Activated CD4-positive, alpha-beta T cell treated with anti-CD3 and anti-CD28 coated beads for 48 hours (primary cell): Measurements from ENCODE around the gene SDK1.

Source experiments
- DNase-seq: peaks from one replicate; pipeline ENCODE4 v3.0.0-alpha.2; 2020

Gene SDK1

GRCh38 chr7:3965794-3966395 lies 664.8 kb downstream of the SDK1 start:
- no peak for DNase-seq

GRCh38 chr7:3968234-3968633 lies 667.2 kb downstream of the SDK1 start:
- no peak for DNase-seq

GRCh38 chr7:3969286-3969685 lies 668.2 kb downstream of the SDK1 start:
- DNase-seq = no peak

GRCh38 chr7:3971323-3971722 lies 670.3 kb downstream of the SDK1 start:
- no peak for DNase-seq

- no peak for DNase-seq
Observed at GRCh38 chr7:3973264-3973663, 672.2 kb downstream of the SDK1 start.

GRCh38 chr7:3974329-3974728 lies 673.3 kb downstream of the SDK1 start:
- no peak for DNase-seq

- no peak for DNase-seq
Observed at GRCh38 chr7:3975371-3975770, 674.3 kb downstream of the SDK1 start.

GRCh38 chr7:3977391-3977790 lies 676.3 kb downstream of the SDK1 start:
- no peak for DNase-seq

GRCh38 chr7:3978839-3979238 lies 677.8 kb downstream of the SDK1 start:
- no peak for DNase-seq

- no peak for DNase-seq
Observed at GRCh38 chr7:3979611-3980299, 678.7 kb downstream of the SDK1 start.

GRCh38 chr7:3980300-3980643 lies 679.2 kb downstream of the SDK1 start:
- DNase-seq = no peak

GRCh38 chr7:3981281-3981680 lies 680.2 kb downstream of the SDK1 start:
- DNase-seq = no peak

GRCh38 chr7:3984456-3984855 lies 683.4 kb downstream of the SDK1 start:
- no peak for DNase-seq

- no peak for DNase-seq
Observed at GRCh38 chr7:3986927-3987326, 685.9 kb downstream of the SDK1 start.

GRCh38 chr7:3987426-3987927 lies 686.4 kb downstream of the SDK1 start:
- DNase-seq = no peak

- DNase-seq = no peak
Observed at GRCh38 chr7:3989723-3990122, 688.7 kb downstream of the SDK1 start.

GRCh38 chr7:3991731-3992231 lies 690.7 kb downstream of the SDK1 start:
- no peak for DNase-seq

- no peak for DNase-seq
Observed at GRCh38 chr7:3992841-3993240, 691.8 kb downstream of the SDK1 start.

GRCh38 chr7:3994764-3995163 lies 693.7 kb downstream of the SDK1 start:
- DNase-seq = no peak

GRCh38 chr7:3995187-3995586 lies 694.1 kb downstream of the SDK1 start:
- peak; percentile 49 for DNase-seq

GRCh38 chr7:3998060-3998459 lies 697.0 kb downstream of the SDK1 start:
- DNase-seq = no peak

- no peak for DNase-seq
Observed at GRCh38 chr7:4000139-4000538, 699.1 kb downstream of the SDK1 start.

GRCh38 chr7:4000934-4001333 lies 699.9 kb downstream of the SDK1 start:
- DNase-seq = no peak

- no peak for DNase-seq
Observed at GRCh38 chr7:4001742-4002141, 700.7 kb downstream of the SDK1 start.

GRCh38 chr7:4003503-4003902 lies 702.5 kb downstream of the SDK1 start:
- no peak for DNase-seq
